Esophagus squamous epithelium (tissue), 4 donors: ENCODE measurements around the gene DAB2IP.

Experiments used
- POLR2A ChIP-seq, 4 donors: fragments of 450-650 bp; IDR thresholded peaks; one replicate each; pipeline ENCODE4 v1.6.1; 2017; ENCODE audit warnings: antibody characterized with exemption in 4 of 4, mild to moderate bottlenecking in 4 of 4, moderate library complexity in 3 of 4
- TF ChIP-seq, protein P1 (sequence below), 6 experiments: fragments of 450-650 bp in 4 of 6; fragments of 200-600 bp in 2 of 6; sonication (generic) in 2 of 6; IDR thresholded peaks; one replicate each; pipeline ENCODE4 v1.5.1; 2016 to 2019; ENCODE audit warnings: antibody characterized with exemption in 6 of 6, mild to moderate bottlenecking in 4 of 6, moderate library complexity in 4 of 6

DNA sequence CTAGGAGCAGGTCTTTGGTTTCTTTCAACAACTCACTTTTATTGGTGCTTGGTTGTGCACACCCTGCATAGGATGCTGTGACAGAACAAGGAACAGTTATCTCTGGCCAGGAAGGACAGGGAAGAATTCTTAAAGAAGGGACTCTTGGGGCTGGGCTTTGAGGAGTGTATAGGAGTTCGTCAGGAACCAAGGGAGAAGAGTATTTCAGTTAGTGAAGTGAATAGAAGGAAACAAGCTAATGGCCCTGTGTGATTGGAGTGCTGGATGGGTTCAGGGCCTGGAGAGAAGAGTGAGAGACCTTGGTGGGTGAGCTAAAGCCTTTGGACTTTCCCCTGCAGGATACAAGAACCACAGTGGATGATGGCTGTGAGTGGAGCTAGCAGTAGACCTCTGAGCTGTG lies 32.2 kb downstream of the DAB2IP start:
- TF ChIP-seq, protein P1, sequence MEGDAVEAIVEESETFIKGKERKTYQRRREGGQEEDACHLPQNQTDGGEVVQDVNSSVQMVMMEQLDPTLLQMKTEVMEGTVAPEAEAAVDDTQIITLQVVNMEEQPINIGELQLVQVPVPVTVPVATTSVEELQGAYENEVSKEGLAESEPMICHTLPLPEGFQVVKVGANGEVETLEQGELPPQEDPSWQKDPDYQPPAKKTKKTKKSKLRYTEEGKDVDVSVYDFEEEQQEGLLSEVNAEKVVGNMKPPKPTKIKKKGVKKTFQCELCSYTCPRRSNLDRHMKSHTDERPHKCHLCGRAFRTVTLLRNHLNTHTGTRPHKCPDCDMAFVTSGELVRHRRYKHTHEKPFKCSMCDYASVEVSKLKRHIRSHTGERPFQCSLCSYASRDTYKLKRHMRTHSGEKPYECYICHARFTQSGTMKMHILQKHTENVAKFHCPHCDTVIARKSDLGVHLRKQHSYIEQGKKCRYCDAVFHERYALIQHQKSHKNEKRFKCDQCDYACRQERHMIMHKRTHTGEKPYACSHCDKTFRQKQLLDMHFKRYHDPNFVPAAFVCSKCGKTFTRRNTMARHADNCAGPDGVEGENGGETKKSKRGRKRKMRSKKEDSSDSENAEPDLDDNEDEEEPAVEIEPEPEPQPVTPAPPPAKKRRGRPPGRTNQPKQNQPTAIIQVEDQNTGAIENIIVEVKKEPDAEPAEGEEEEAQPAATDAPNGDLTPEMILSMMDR (IDR thresholded peaks at IDR 0.05) = no peak
- no peak for TF ChIP-seq POLR2A (IDR thresholded peaks at IDR 0.05)
